ENCODE results near the gene MAP3K21.

DNA sequence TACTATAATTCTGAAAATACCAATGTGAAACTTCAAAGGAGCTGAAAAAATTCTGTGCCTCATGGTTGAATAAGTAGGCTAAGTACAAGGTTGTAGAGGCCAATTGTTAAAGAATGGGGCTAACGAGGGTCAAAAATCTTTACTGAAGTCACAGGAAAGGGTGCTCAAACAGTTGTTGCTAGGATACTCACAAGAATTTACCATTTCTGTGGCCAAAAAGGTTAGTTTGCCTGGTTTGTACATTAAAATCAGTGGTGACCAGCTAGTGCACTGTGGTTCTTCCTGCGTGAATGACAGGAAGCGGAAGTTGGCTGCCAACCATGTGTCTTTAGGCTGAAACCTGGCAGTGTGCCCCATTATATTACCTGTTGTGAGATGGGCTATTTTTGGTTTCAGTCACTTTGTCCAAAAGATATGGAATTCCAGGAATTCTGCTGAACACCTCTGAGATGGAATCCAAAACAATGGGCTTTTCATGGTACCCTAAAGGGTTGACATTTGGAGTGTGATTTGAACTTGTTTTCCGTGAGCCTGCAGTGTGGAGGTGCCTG lies 13.5 kb downstream of the MAP3K21 start:
- no peak for TF ChIP-seq CTCF (IDR thresholded peaks at IDR 0.05; ENCODE audit: low read depth, low read length, poor library complexity, severe bottlenecking)
- no peak for TF ChIP-seq EZH2phosphoT487 (IDR thresholded peaks at IDR 0.05; ENCODE audit: borderline replicate concordance, low read length)

Data from DOHH2 (cell line).